Peyer's patch (tissue), 4 donors: ENCODE results near the gene ODC1.
A peak's percentile ranks its signal among the peaks of the same experiment; 100 is the strongest.

Experiments used
- POLR2A ChIP-seq, 2 donors: fragments of 450-650 bp; IDR thresholded peaks; one replicate each; pipeline ENCODE4 v1.5.1; 2017; ENCODE audit warnings: antibody characterized with exemption in 2 of 2, mild to moderate bottlenecking in 2 of 2, moderate library complexity in 2 of 2
- TF ChIP-seq, protein P1 (sequence below), 6 experiments: fragments of 450-650 bp in 4 of 6; fragments of 200-600 bp in 2 of 6; sonication (generic) in 1 of 6; IDR thresholded peaks; one replicate each; pipeline ENCODE4 v1.5.1; 2017 to 2019; ENCODE audit warnings: antibody characterized with exemption in 6 of 6, mild to moderate bottlenecking in 3 of 6, moderate library complexity in 1 of 6

GRCh38 chr2:10490806-10491291 lies 42.7 kb upstream of the ODC1 start:
- TF ChIP-seq, protein P1, sequence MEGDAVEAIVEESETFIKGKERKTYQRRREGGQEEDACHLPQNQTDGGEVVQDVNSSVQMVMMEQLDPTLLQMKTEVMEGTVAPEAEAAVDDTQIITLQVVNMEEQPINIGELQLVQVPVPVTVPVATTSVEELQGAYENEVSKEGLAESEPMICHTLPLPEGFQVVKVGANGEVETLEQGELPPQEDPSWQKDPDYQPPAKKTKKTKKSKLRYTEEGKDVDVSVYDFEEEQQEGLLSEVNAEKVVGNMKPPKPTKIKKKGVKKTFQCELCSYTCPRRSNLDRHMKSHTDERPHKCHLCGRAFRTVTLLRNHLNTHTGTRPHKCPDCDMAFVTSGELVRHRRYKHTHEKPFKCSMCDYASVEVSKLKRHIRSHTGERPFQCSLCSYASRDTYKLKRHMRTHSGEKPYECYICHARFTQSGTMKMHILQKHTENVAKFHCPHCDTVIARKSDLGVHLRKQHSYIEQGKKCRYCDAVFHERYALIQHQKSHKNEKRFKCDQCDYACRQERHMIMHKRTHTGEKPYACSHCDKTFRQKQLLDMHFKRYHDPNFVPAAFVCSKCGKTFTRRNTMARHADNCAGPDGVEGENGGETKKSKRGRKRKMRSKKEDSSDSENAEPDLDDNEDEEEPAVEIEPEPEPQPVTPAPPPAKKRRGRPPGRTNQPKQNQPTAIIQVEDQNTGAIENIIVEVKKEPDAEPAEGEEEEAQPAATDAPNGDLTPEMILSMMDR (IDR thresholded peaks at IDR 0.05), result no peak
- peak; percentile 48 to 63 for TF ChIP-seq POLR2A (IDR thresholded peaks at IDR 0.05)
